ENCODE measurements around the gene BHLHE40.

BHLHE40 gene

GRCh38 chr3:4980229-4981203 lies 1.3 kb downstream of the BHLHE40 start:
- DNase-seq (ENCODE audit: low read depth) = peak; percentile 94
- H3K4me3 ChIP-seq (ENCODE audit: low read depth, low read length) = peak overlapping the region; percentile 99
- TF ChIP-seq CTCF (conservative IDR thresholded peaks at IDR 0.05; ENCODE audit: low read depth, low read length) = peak; percentile 96

GRCh38 chr3:4981294-4981664 lies 2.0 kb downstream of the BHLHE40 start:
- TF ChIP-seq CTCF (conservative IDR thresholded peaks at IDR 0.05; ENCODE audit: low read depth, low read length) = no peak
- DNase-seq (ENCODE audit: low read depth) = peak; percentile 58
- peak overlapping the region; percentile 99 for H3K4me3 ChIP-seq (ENCODE audit: low read depth, low read length)

GRCh38 chr3:4981665-4982494 lies 2.6 kb downstream of the BHLHE40 start:
- H3K4me3 ChIP-seq (ENCODE audit: low read depth, low read length) = peak overlapping the region; percentile 99
- peak; percentile 49 for TF ChIP-seq CTCF (conservative IDR thresholded peaks at IDR 0.05; ENCODE audit: low read depth, low read length)
- peak; percentile 82 for DNase-seq (ENCODE audit: low read depth)

- peak; percentile 58 for DNase-seq (ENCODE audit: low read depth)
- H3K4me3 ChIP-seq (ENCODE audit: low read depth, low read length) = peak overlapping the region; percentile 99
- no peak for TF ChIP-seq CTCF (conservative IDR thresholded peaks at IDR 0.05; ENCODE audit: low read depth, low read length)
Observed at GRCh38 chr3:4982773-4983738, 3.8 kb downstream of the BHLHE40 start.

GRCh38 chr3:4983739-4984510 lies 4.7 kb downstream of the BHLHE40 start:
- peak; percentile 88 for DNase-seq (ENCODE audit: low read depth)
- no peak for TF ChIP-seq CTCF (conservative IDR thresholded peaks at IDR 0.05; ENCODE audit: low read depth, low read length)
- H3K4me3 ChIP-seq (ENCODE audit: low read depth, low read length) = peak overlapping the region; percentile 99

- no peak for TF ChIP-seq CTCF (conservative IDR thresholded peaks at IDR 0.05; ENCODE audit: low read depth, low read length)
- DNase-seq (ENCODE audit: low read depth) = peak; percentile 45
- peak overlapping the region; percentile 99 for H3K4me3 ChIP-seq (ENCODE audit: low read depth, low read length)
Observed at GRCh38 chr3:4984511-4984864, 5.3 kb downstream of the BHLHE40 start.
